Prostate gland (tissue), 2 donors: ENCODE results near the gene XRCC1. TPM values are rescaled to one million over a fixed set of nuclear protein-coding genes. Genes with fewer than 3 reads are reported as not detected.

Source experiments
- DNase-seq: peaks from one replicate; pipeline ENCODE4 v3.0.0-alpha.2; 2019; ENCODE audit warnings: low spot score
- H3K27ac ChIP-seq, 2 donors: fragments of 200-600 bp; sonication (generic); 2 replicates each; pipeline ENCODE4 v1.5.1; 2017 to 2019
- H3K27me3 ChIP-seq: fragments of 200-600 bp; sonication (generic); replicated peaks from 2 replicates; pipeline ENCODE4 v1.5.1; 2019; ENCODE audit not compliant: insufficient read depth
- H3K36me3 ChIP-seq, 2 donors: fragments of 200-600 bp; sonication (generic); 1 replicate in 1 of 2; 2 replicates in 1 of 2; pipeline versions ENCODE4 v1.5.1 to v1.8.1; 2017 to 2019
- H3K4me1 ChIP-seq: fragments of 200-600 bp; sonication (generic); replicated peaks from 2 replicates; pipeline ENCODE4 v1.5.1; 2019
- H3K4me3 ChIP-seq, 2 donors: fragments of 200-600 bp; sonication (generic); 2 replicates each; pipeline ENCODE4 v1.5.1; 2017 to 2019
- H3K9me3 ChIP-seq: fragments of 200-600 bp; sonication (generic); 2 replicates; pipeline ENCODE4 v1.5.1; 2017
- CTCF ChIP-seq, 4 experiments: fragments of 200-600 bp in 2 of 4; fragments of 450-650 bp in 2 of 4; sonication (generic) in 2 of 4; IDR thresholded peaks; 1 replicate in 3 of 4; 2 replicates in 1 of 4; pipeline ENCODE4 v1.5.1; 2016 to 2019; ENCODE audit warnings: antibody characterized with exemption in 4 of 4, mild to moderate bottlenecking in 2 of 4, moderate library complexity in 2 of 4
- POLR2A ChIP-seq: fragments of 450-650 bp; IDR thresholded peaks from one replicate; pipeline ENCODE4 v1.6.1; 2016; ENCODE audit warnings: antibody characterized with exemption, mild to moderate bottlenecking
- POLR2AphosphoS5 ChIP-seq: sonication (generic); formaldehyde crosslinking; IDR thresholded peaks from one replicate; pipeline ENCODE4 v1.6.1; 2017; ENCODE audit warnings: antibody characterized with exemption
- WGBS: methylation state at CpG from one replicate; pipeline ENCODE4 v1.1.5; 2018; 5-methylcytosine and 5-hydroxymethylcytosine counted together
- intact Hi-C: fragments of 100-400 bp; cut with DNase I; formaldehyde crosslinking; loops from one replicate; pipeline ENCODE4 v1.14.2; 2022
- total RNA-seq, 2 donors: library from RNA; depleted of rRNA; stranded (reverse); fragments of >200 nt; gene quantifications; one replicate each; pipeline ENCODE4 v1.1.0, GENCODE V29; 2016

Gene XRCC1
- total RNA-seq, 2 donors from 2014 or later = 25.8 to 52.5 TPM

GRCh38 chr19:43502419-43502976 lies 72.8 kb downstream of the XRCC1 start:
- intact Hi-C loops = loop anchor here (5.0 kb wide), 1 partner anchor 40 kb away; no protein-coding TSS in a partner anchor
- H3K4me1 ChIP-seq = peaks cover 18% of the 10 kb centered on the region
- 88% methylated on average over 23 of the region's 23 CpGs for WGBS
- no peaks in the 10 kb centered on the region for H3K9me3 ChIP-seq
- TF ChIP-seq CTCF (IDR thresholded peaks at IDR 0.05) (no peak), POLR2A (no peak), POLR2AphosphoS5 (no peak)
- H3K27me3 ChIP-seq = no peaks in the 10 kb centered on the region
- peaks cover 0 to 2% of the 10 kb centered on the region in 2 donors for H3K36me3 ChIP-seq
- peak overlapping the region in 1 of 2 donors; percentile 93 for H3K27ac ChIP-seq
- peak overlapping the region in 1 of 2 donors; percentile 80 for H3K4me3 ChIP-seq
- DNase-seq = no peak

- Histone ChIP-seq H3K4me3 (peak overlapping the region in 1 of 2 donors; percentile 4), H3K36me3 (peaks cover 0 to 4% of the 10 kb centered on the region in 2 donors), H3K27me3 (no peaks in the 10 kb centered on the region), H3K9me3 (no peaks in the 10 kb centered on the region), H3K27ac (no peak overlapping the region), H3K4me1 (peaks cover 18% of the 10 kb centered on the region)
- no peak for DNase-seq
- 78% methylated on average over 43 of the region's 43 CpGs for WGBS
- intact Hi-C loops = loop anchor here (5.0 kb wide), 1 partner anchor 40 kb away; no protein-coding TSS in a partner anchor
- no peak for TF ChIP-seq POLR2AphosphoS5
- TF ChIP-seq POLR2A = no peak
- TF ChIP-seq CTCF (IDR thresholded peaks at IDR 0.05) = no peak
Measured at GRCh38 chr19:43501661-43502418, 73.5 kb downstream of the XRCC1 start.

GRCh38 chr19:43499042-43499441 lies 76.3 kb downstream of the XRCC1 start:
- intact Hi-C loops = no loop called here
- Histone ChIP-seq H3K4me3 (no peak overlapping the region), H3K9me3 (no peaks in the 10 kb centered on the region), H3K27ac (no peak overlapping the region), H3K36me3 (peaks cover 4% of the 10 kb centered on the region in 2 donors), H3K4me1 (peaks cover 18% of the 10 kb centered on the region), H3K27me3 (no peaks in the 10 kb centered on the region)
- 72% methylated on average over 3 of the region's 3 CpGs for WGBS
- TF ChIP-seq CTCF (IDR thresholded peaks at IDR 0.05) (no peak), POLR2A (no peak), POLR2AphosphoS5 (no peak)
- DNase-seq = no peak

GRCh38 chr19:43498233-43498842 lies 77.0 kb downstream of the XRCC1 start:
- DNase-seq = no peak
- intact Hi-C loops = no loop called here
- no peaks in the 10 kb centered on the region for H3K27me3 ChIP-seq
- H3K27ac ChIP-seq = no peak overlapping the region
- H3K9me3 ChIP-seq = no peaks in the 10 kb centered on the region
- H3K36me3 ChIP-seq = peaks cover 4% of the 10 kb centered on the region in 2 donors
- TF ChIP-seq POLR2AphosphoS5 = no peak
- no peak for TF ChIP-seq CTCF (IDR thresholded peaks at IDR 0.05)
- no peak for TF ChIP-seq POLR2A
- no peak overlapping the region for H3K4me3 ChIP-seq
- 55% methylated on average over 5 of the region's 5 CpGs for WGBS
- H3K4me1 ChIP-seq = peaks cover 16% of the 10 kb centered on the region
